ENCODE data around the gene NLGN1. TPM values are rescaled to one million over a fixed set of nuclear protein-coding genes. Genes with fewer than 3 reads are reported as not detected.

The NLGN1 gene
- total and polyA plus RNA-seq, 2 experiments from 2014 or later = 5.3 to 10.9 TPM

- H3K4me1 ChIP-seq (ENCODE audit: low read depth) = no peaks in the 10 kb centered on the region
- H3K27me3 ChIP-seq = no peaks in the 10 kb centered on the region
- no peak for TF ChIP-seq CTCF (IDR thresholded peaks at IDR 0.05; ENCODE audit: low read depth, low read length)
- H3K36me3 ChIP-seq = no peaks in the 10 kb centered on the region
- no peaks in the 10 kb centered on the region for H3K9me3 ChIP-seq (ENCODE audit: low read depth)
- H3K27ac ChIP-seq = no peak overlapping the region
- no peak for DNase-seq (ENCODE audit: low read depth in 1 of 2, low spot score in 1 of 2)
- H3K4me3 ChIP-seq = no peak overlapping the region
These were observed 443.8 kb downstream of the NLGN1 start for GRCh38 chr3:173841334-173841733.

GRCh38 chr3:173843060-173843459, 445.5 kb downstream of the NLGN1 start:
- H3K27me3 ChIP-seq = no peaks in the 10 kb centered on the region
- H3K9me3 ChIP-seq (ENCODE audit: low read depth) = no peaks in the 10 kb centered on the region
- no peak for TF ChIP-seq CTCF (IDR thresholded peaks at IDR 0.05; ENCODE audit: low read depth, low read length)
- H3K36me3 ChIP-seq = no peaks in the 10 kb centered on the region
- no peak for DNase-seq (ENCODE audit: low read depth in 1 of 2, low spot score in 1 of 2)
- no peaks in the 10 kb centered on the region for H3K4me1 ChIP-seq (ENCODE audit: low read depth)
- no peak overlapping the region for H3K4me3 ChIP-seq
- H3K27ac ChIP-seq = no peak overlapping the region

GRCh38 chr3:173846584-173846983, 449.0 kb downstream of the NLGN1 start:
- Histone ChIP-seq H3K4me3 (no peak overlapping the region), H3K27ac (no peak overlapping the region), H3K9me3 (ENCODE audit: low read depth) (no peaks in the 10 kb centered on the region), H3K36me3 (no peaks in the 10 kb centered on the region), H3K4me1 (ENCODE audit: low read depth) (no peaks in the 10 kb centered on the region), H3K27me3 (no peaks in the 10 kb centered on the region)
- TF ChIP-seq CTCF (IDR thresholded peaks at IDR 0.05; ENCODE audit: low read depth, low read length) = no peak
- no peak for DNase-seq (ENCODE audit: low read depth in 1 of 2, low spot score in 1 of 2)

- H3K36me3 ChIP-seq = no peaks in the 10 kb centered on the region
These were observed 451.9 kb downstream of the NLGN1 start for GRCh38 chr3:173849489-173849888.

GRCh38 chr3:173857154-173857553, 459.6 kb downstream of the NLGN1 start:
- H3K9me3 ChIP-seq (ENCODE audit: low read depth) = no peaks in the 10 kb centered on the region
- no peaks in the 10 kb centered on the region for H3K27me3 ChIP-seq
- H3K4me3 ChIP-seq = no peak overlapping the region
- no peak for TF ChIP-seq CTCF (IDR thresholded peaks at IDR 0.05; ENCODE audit: low read depth, low read length)
- H3K4me1 ChIP-seq (ENCODE audit: low read depth) = no peaks in the 10 kb centered on the region
- no peak for DNase-seq (ENCODE audit: low read depth in 1 of 2, low spot score in 1 of 2)
- H3K27ac ChIP-seq = no peak overlapping the region
- H3K36me3 ChIP-seq = no peaks in the 10 kb centered on the region

More at GRCh38 chr3:173849489-173849888, 451.9 kb downstream of the NLGN1 start:
- Histone ChIP-seq H3K4me1 (ENCODE audit: low read depth) (no peaks in the 10 kb centered on the region), H3K9me3 (ENCODE audit: low read depth) (no peaks in the 10 kb centered on the region), H3K27ac (no peak overlapping the region), H3K27me3 (no peaks in the 10 kb centered on the region), H3K4me3 (no peak overlapping the region)
- no peak for TF ChIP-seq CTCF (IDR thresholded peaks at IDR 0.05; ENCODE audit: low read depth, low read length)
- DNase-seq (ENCODE audit: low read depth in 1 of 2, low spot score in 1 of 2) = no peak

- Histone ChIP-seq H3K27ac (no peak overlapping the region), H3K27me3 (no peaks in the 10 kb centered on the region), H3K4me1 (ENCODE audit: low read depth) (no peaks in the 10 kb centered on the region), H3K9me3 (ENCODE audit: low read depth) (no peaks in the 10 kb centered on the region), H3K4me3 (no peak overlapping the region), H3K36me3 (no peaks in the 10 kb centered on the region)
- DNase-seq (ENCODE audit: low read depth in 1 of 2, low spot score in 1 of 2) = no peak
- TF ChIP-seq CTCF (IDR thresholded peaks at IDR 0.05; ENCODE audit: low read depth, low read length) = no peak
These were observed 465.2 kb downstream of the NLGN1 start for GRCh38 chr3:173862701-173863100.

Data from cardiac muscle cell (in vitro differentiated cells and primary cell).